ENCODE measurements around the gene FOSB.
"Not testable (repeated sequence)": the region's sequence is repeated elsewhere in the genome, so short reads cannot be mapped to it uniquely, and the experiment has no call there.

Gene FOSB

DNA sequence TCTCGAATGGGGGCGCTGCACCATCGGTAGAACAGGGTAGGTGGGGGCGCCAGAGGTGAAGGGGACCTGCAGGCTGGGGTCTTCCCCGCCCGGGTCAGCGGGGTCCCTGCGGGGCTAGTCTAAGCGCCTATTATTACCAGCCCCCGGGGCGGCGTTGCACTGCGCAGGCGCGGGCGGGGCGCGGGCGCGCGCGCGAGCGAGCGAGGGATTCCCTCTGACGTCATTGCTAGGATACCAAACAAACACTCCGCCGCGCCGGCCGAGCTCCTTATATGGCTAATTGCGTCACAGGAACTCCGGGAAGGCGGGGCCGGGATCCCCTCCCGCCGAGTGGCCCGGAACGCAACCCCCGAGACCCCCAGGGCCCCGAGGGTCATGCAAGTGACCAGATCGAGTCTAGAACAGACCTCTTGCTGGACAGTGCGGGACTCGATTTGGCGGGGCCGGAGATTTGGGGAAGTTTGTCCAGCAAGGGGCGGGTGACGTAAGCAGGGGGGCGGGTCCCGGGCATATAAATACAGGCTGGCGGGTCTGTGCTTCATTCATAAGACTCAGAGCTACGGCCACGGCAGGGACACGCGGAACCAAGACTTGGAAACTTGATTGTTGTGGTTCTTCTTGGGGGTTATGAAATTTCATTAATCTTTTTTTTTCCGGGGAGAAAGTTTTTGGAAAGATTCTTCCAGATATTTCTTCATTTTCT is at the start of gene FOSB:
Gene FOSB (plus strand): TSS at position 541 of the 703 bp plus-strand sequence. CDS start 591 bp downstream, outside the sequence.
- peak; percentile 86 to 91 (median 89) for DNase-seq (ENCODE audit: low read depth in 3 of 3)

DNA sequence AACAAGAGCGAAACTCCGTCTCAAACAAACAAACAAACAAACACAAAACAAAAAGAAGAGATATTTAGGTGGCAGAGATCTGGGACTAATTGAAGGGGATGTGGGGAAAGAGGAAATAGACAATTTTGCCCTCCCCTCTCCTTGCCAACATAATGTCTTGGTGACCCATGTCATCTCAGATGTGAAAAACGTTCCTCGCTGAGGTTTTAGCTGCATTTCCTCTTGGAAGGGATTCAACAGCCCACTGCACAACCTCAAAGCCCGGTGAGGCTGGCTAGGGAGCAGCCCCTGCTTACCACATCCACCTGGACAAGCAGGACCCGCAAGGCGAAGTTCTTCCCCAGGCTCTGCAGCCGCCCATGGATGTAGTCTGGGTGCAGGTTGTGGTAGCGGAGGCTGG is 49.0 kb upstream of the FOSB start:
- no peak for DNase-seq (ENCODE audit: low read depth in 3 of 3)

DNA sequence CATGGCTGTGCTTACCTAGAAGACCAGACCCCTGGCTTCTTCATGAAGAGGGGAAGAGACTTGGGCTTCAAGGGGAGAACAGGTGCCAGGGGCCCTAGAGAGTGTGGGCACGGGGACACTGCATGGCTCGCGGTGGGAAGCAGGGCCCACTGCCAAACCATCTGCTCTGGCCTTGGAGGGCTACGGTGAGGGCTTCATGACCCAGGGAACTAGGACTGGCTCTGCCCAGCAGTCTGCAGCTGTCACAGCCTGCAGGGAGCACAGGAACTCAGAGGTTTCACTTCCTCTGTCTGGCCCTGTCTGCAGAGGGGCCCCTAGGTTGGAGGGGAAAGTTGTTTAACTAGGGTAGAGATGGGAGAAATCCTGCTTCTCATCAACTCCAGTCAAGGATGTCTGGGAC is 48.4 kb upstream of the FOSB start:
- no peak for DNase-seq (ENCODE audit: low read depth in 3 of 3)

DNA sequence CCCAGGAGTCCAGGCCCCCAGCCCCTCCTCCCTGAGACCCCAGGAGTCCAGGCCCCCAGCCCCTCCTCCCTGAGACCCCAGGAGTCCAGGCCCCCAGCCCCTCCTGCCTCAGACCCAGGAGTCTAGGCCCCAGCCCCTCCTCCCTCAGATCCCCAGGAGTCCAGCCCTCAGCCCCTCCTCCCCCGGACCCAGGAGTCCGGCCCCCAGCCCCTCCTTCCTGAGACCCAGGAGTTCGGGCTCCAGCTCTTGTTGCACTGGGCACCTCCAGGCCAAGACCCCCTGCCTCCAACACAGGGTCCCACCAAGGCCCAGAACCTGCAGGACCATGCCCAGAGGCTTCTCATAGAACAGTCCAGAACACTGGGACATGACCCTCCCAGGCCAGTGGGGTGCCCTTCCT is 47.9 kb upstream of the FOSB start:
- DNase-seq (ENCODE audit: low read depth in 3 of 3) = no peak

DNA sequence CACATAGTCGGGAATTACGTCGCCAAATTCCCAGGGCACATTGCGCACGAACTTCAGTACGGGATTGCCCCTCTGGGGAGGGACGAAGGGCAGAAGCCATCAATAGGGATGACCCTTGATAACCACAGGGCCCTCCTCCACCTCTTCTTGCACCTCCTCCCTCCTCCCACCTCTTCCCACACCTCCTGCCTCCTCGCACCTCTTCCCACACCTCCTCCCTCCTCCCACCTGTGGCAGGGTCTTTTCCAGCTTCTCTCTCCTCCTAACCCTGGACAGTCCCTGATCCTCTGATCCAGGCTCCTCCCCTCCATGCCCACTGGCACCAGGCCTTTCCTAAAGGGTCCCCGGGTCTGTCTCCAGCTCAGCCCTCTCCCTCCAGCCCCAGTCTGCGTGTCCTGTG is 47.4 kb upstream of the FOSB start:
- DNase-seq (ENCODE audit: low read depth in 3 of 3) = no peak

DNA sequence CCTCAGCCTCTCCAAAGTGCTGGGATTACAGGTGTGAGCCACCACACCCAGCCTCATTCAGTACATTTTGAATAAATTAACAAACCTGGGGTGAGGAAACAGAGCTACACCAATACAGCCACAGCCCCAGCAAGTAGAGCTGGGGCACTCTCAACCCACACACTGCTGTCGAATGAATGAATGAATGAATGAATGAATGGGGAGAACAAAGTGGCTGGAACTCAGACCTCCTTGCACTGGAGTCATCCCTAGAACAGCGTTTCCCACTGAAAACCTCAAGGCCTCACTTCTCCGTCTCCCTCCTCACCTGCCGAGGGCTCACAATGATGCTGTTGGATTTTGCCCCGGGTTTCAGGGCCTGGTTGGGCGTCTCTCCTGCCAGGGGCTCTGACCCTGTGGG is 46.9 kb upstream of the FOSB start:
- no peak for DNase-seq (ENCODE audit: low read depth in 3 of 3)

DNA sequence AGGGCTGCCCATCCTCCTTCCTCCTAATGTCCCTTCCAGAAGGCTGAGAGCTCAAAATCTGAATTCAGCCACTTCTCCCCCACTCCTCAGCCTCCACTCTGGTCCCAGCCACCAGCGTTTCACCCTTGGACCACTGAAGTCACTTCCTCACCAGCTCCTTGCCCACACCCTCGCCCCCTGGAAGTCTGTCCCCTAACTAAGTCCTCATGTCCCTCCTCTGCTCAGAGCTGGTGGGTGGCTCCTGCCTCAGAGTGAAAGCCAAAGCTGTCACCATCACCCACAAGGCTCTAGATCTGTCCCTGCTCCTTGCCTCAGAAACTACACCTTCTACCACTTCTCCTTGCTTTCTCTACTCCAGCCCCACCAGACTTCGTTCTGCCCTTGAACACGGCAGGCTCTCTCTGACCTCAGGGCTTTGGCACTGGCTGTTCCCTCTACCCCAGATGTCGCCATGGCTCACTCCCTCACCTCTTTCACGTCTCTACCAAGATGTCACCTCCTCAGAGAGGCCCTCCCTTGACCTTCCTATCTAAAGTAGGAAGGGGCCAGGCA is 45.8 kb upstream of the FOSB start:
- DNase-seq (ENCODE audit: low read depth in 3 of 3) = no peak

DNA sequence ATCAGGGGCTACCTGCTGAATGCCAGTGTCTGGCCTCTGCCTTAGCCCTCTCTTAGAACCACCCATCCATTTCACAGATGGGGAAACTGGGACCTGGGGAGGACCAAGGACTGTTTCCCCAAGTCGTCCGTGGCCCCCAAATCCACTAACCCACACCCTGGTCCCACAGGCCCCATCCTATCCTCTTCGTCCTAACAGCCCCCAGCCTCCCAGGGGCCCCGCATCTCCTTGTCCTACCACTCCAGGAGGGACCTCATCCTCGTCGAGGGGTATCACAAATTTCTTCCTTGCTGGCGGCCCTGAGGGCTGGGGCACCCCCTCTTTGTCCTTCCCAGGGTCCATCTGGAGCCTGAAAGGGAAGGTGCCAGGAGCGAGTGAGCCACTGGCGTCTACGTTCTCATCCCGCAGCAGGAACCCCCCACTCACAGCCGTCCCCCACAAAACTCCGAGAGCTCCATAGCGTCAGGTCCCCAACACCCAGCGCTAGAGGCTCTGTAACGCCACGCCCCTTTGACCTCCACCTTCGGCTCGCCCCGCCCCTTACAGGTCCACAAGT is 44.7 kb upstream of the FOSB start:
- DNase-seq (ENCODE audit: low read depth in 3 of 3) = no peak

DNA sequence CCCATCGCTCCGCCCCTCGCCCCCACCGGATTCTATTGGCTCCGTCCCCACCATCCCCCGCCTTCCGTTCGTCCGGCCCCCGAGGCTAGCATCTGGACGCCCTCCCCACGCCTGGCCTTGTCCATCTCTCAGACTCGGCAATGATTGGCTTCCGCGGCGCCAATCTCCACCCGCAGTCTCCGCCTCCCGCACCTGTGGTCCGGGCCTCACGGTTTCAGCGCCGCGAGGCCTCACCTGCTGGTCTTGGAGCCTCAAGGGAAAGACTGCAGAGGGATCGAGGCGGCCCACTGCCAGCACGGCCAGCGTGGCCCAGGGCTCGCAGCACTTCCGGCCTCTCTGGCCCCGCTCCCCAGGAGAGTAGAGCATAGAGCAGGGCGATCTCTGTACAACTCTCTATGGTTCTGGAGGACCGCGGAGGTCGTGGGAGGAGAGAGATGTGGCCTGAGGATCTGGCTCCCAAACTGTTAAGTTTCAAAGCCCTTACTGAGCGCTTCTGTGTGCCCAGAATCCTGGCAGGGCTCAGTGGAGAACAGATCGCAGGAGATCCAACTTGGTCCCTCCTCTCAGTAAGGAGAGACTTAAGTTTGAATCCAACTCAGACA is 44.1 kb upstream of the FOSB start, which contains the start of gene ERCC1:
Gene ERCC1 (minus strand): TSS at position 329 of the 602 bp plus-strand sequence. CDS start 543 bp downstream, outside the sequence.
- DNase-seq (ENCODE audit: low read depth in 3 of 3) = peak; percentile 62 to 93 (median 62)

DNA sequence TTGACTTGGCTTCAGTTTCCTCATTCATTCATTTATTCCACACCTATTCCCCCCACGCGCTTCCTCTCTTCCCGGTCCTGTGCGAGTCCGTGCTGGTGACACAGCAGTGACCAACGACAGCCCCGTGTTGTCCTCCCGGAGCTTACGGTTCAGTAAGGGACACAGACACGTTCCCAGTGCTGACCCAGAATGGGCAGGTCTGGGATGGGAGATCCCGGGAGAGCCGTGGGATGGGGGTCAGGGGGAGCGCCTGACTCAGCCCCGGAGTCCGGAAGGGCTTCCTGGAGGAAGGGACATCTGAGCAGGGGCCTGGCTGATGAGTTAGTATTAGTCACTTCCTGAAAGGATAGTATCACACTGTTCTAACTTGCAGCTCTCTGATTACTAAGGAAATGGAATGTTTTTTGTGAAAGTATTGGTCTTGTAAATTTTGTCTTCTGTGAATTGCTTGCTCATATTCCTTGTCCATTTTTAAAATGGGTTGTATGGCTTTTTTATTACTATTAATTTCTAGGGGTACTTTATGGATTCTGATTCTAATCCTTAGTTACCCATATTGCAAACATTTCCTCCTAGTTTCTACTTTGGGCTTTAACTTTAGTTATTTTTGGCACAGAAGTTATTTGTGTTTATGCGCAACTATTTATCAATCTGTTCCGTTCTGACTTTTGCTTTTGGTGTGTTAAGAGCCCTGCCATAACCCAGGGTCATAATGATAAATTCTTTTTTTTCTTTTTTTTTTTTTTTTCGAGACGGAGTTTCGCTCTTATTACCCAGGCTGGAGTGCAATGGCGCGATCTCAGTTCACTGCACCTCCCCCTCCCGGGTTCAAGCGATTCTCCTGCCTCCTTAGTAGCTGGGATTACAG is 43.4 kb upstream of the FOSB start:
- peak in 1 of 3 experiments; percentile 42 for DNase-seq (ENCODE audit: low read depth in 3 of 3)

DNA sequence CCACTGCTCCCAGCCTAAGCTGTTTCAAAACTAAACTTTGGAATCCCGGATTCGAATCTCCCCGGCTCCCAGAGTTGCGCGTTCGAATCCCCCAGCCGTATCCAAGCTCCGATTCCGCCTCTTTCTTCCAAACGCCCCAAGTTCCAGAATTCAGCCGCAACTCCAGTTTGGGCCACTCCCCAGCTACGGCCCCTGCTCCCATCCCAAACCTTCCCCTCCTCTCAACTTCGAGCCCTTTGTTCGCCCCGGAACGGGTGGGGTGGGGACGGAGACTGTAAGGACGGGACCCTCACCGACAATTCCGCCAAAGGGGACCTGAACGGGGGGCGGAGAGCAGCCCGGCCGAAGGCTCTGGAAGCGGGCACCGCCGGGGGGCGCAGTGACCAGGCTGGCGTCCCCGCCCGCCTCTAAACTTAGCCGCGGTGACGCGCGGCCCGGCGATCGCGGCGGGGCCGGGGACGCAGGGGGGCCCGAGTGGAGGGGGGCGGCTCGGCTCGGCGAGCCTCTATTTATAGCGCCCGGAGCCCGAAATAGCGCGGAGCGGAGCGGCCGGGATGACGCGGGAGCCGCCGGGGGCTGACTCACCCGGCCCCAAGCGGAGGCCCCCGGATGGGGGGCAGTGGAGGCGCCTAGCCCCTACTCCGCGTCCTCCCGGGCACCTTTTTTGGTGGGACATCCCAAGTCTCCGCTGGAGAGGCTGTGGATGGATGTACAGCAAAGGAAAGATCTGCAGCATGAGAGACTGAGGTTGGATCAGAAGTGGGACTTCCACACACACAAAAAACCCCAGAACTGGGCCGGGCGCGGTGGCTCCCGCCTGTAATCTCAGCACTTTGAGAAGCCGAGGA is 39.2 kb upstream of the FOSB start:
- no peak for DNase-seq (ENCODE audit: low read depth in 3 of 3)

DNA sequence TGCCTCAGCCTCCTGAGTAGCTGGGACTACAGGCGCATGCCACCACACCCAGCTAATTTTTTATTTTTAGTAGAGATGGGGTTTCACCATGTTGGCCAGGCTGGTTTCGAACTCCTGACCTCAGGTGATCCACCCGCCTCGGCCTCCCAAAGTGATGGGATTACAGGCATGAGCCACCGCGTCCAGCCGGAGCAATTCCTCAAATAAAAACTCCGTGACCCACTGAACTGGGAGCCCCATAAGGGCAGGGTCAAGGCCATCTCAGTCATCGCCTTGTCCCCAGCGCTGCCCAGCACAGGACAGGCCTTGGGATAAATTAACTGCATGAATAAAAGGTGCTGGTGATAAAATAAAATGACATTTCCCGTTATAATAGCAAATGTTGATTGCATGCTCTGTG is 37.9 kb upstream of the FOSB start:
- not testable (repeated sequence) for DNase-seq (ENCODE audit: low read depth in 3 of 3)

DNA sequence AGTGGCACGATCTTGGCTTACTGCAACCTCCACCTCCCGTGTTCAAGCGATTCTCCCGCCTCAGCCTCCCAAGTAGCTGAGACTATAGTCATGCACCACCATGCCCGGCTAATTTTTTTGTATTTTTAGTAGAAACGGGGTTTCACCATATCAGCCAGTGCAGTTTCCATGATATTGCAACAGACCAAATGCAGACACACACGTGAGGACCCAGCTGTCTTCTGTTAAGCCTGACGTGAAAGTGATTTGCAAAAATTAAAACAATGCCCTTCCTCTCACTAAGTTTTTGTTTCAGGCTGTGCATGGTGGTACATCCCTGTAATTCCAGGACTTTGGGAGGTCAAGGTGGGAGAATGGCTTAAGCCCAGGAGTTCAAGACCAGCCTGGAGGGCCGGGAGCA is 36.8 kb upstream of the FOSB start:
- DNase-seq (ENCODE audit: low read depth in 3 of 3) = not testable (repeated sequence)

DNA sequence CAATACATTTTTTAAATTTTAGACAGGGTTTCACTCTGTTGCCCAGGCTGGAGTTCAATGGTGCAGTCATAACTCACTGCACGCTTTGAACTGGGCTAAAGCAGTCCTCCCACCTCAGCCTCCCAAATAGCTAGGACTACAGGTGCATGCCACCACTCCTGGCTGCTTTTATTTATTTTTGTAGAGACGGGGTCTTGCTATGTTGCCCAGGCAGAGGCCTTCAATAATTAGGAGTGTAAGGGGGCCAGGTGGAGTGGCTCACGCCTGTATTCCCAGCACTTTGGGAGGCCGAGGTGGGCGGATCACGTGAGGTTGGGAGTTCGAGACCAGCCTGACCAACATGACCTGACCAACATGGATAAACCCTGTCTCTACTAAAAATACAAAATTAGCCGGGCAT is 35.3 kb upstream of the FOSB start:
- not testable (repeated sequence) for DNase-seq (ENCODE audit: low read depth in 3 of 3)

DNA sequence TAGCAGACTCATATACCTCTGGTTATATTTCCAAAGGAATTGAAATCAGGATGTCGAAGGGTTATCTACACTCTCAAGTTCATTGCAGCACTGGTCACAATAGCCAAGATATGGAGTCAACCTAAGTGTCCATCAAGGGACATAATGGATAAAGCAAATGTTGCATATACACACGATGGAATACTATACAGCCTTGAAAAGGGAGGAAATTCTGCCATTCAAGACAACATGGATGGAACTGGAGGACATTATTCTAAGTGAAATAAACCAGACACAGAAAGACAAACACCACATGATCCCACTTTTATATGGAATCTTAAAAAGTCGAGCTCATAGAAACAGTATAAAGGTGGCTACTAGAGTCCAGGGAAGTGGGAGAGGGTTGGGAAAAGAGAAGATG is 30.5 kb upstream of the FOSB start:
- no peak for DNase-seq (ENCODE audit: low read depth in 3 of 3)

DNA sequence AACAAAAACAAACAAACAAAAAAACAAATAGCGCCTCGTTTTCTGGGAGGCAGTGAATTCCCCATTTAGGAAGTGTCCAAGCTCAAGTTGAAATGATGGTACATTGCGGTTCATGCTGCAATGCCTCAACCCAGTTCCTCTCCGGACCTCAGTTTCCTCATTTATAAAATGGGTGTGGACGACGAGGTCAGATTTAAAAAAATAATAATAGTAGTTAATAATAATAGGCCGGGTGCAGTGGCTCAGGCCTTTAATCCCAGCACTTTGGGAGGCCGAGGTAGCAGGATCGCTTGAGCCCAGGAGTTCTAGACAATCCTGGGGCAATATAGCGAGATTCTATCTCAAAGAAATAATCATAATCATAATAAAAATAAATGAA is 28.6 kb upstream of the FOSB start:
- DNase-seq (ENCODE audit: low read depth in 3 of 3) = no peak

DNA sequence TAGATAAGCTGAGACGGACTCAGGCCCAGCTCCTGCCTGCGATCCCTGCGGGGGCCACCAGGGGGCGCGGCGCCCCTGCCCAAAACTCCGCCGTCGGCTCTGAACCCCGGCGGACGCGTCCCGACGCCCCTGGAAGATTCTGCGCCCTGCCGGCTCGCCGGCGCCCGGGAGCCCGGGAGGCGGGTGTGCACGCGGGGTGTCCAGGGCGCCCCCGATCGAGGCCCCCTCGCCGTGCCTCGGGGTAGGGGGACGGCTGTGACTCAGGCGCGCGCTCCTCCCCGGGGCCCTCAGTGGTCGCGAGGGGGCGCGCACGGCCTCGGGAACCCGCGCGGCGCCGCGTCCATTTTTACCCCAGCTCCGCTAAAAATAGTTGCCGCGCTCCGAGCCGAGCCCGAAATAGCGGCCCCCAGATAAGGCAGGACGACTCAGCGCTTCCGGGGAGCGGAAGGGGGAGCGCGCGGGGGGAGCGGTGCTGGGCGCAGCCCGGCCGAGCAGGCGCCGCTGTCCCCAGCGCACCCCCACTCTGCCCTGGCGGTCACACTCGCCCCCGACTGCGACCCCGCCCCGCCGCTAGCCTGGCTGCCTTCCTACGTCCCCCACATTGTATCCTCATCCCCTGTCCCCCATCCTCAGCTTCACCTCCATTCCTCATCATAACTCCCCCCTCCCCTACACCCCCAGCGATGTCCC is 28.1 kb upstream of the FOSB start:
- DNase-seq (ENCODE audit: low read depth in 3 of 3) = peak; percentile 64 to 80 (median 64)

DNA sequence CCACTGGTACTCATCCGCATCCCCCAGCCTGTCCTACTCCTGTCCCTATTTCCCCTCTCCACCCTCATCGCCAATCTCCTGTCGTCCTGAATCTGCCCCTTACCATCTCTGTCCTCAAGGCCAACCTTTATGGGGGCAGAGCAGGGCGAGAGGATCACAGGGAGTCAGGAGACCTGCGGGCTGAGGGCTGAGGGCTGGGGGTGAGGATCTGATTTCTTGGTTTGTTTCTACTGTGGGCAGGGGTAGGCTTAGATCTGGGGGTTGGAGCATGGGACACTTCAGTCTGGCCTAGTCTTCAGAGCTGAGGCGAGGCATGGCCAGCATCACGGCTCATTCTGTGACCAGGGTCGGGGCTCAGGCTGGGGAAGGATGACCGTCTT is 27.5 kb upstream of the FOSB start:
- DNase-seq (ENCODE audit: low read depth in 3 of 3) = no peak

DNA sequence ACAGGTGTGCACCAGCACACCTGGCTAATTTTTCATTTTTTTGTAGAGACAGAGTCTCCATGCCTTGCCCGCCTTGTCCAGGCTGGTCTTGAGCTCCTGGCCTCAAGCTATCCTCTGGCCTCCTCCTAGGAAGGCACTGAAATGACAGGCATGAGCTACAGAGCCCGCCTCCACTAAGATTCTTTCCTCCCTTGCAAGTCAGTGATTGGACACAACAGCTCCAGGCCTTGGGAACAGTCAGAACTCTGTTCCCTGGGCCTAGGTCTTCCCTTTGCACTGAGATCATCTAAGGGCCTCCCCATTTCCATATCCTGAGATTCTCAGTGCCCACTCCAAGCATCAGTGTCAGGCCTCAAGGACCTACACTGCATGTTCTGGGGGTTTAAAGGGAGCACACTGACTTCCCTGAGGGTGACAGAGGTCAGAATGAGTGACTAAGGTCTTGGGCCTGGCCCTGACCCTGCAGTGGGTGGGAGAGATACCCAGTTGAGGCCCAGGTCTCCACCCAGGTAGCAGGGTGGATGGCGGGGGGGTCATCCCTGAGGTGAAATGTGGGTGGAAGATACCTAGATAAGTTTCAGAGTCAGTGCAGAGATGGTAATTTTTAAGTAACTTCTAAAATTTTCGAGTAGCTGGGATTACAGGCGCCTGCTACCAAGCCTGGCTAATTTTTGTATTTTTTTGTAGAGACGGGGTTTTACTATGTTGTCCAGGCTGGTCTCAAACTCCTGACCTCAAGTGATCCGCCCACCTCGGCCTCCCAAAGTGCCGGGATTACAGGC is 26.7 kb upstream of the FOSB start:
- DNase-seq (ENCODE audit: low read depth in 3 of 3) = no peak

DNA sequence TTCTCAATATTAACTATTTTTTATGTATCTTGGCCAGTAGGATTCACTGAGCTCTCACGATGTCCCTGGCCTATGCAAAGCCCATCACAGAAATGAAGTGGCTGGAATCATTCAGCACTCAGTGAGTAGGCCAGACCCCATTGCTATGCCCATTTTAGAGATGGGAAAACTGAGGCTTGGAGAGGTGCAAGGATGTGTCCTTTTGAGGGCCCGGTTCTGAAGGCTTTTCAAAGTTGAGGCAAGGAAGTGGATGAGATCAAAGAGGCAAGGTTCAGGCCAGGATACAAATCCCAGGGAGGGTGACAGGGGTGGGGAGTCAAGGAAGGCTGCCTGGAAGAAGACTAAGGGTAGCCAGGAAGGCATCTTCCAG is 25.4 kb upstream of the FOSB start:
- DNase-seq (ENCODE audit: low read depth in 3 of 3) = no peak

Data from stimulated activated CD4-positive, alpha-beta T cell treated with anti-CD3 and anti-CD28 coated beads, TNF-alpha, amount 100 ng/mL, for 24 hours (primary cell).